Measurements from ENCODE around the gene EFCAB11.

- TF ChIP-seq CTCF (IDR thresholded peaks at IDR 0.05) (no peak), POLR2A (IDR thresholded peaks at IDR 0.05) (no peak)
These were observed 69.8 kb downstream of the EFCAB11 start for GRCh38 chr14:89884761-89885160.

All from esophagus squamous epithelium (tissue), 4 donors.